Effector memory CD8-positive, alpha-beta T cell (primary cell): ENCODE data around the gene BROX.

Source experiments
- ATAC-seq: fragments of 150-1000 bp; cut with Tn5 transposase; replicated peaks from 2 replicates; pipeline ENCODE4 v1.10.0; 2021; ENCODE audit warnings: mild to moderate bottlenecking, moderate library complexity
- DNase-seq, 3 experiments: peaks; one replicate each; pipeline ENCODE4 v3.0.0; 2021
- H3K27ac Mint-ChIP-seq, 2 donors: one replicate each; pipeline ENCODE4 v1.8.0; 2022; ENCODE audit warnings: mild to moderate bottlenecking in 2 of 2, mixed read lengths in 2 of 2, moderate library complexity in 2 of 2
- H3K27me3 Mint-ChIP-seq, 2 donors: one replicate each; pipeline ENCODE4 v1.8.0; 2022; ENCODE audit warnings: mixed read lengths in 2 of 2
- H3K36me3 Mint-ChIP-seq: one replicate; pipeline ENCODE4 v1.8.0; 2022; ENCODE audit warnings: mild to moderate bottlenecking, moderate library complexity, mixed read lengths; ENCODE audit not compliant: insufficient read depth
- H3K4me1 Mint-ChIP-seq, 2 donors: one replicate each; pipeline ENCODE4 v1.8.0; 2022; ENCODE audit warnings: low read depth in 2 of 2, mixed read lengths in 2 of 2
- H3K4me3 Mint-ChIP-seq, 2 donors: one replicate each; pipeline ENCODE4 v1.8.0; 2022; ENCODE audit warnings: mild to moderate bottlenecking in 2 of 2, mixed read lengths in 2 of 2, moderate library complexity in 2 of 2
- H3K9me3 Mint-ChIP-seq, 2 donors: one replicate each; pipeline ENCODE4 v1.8.0; 2022; ENCODE audit warnings: mixed read lengths in 2 of 2

Gene BROX

GRCh38 chr1:222769181-222769580, 56.8 kb downstream of the BROX start:
- peaks cover 17 to 25% of the 10 kb centered on the region in 2 donors for H3K27me3 Mint-ChIP-seq
- H3K36me3 Mint-ChIP-seq, result no peaks in the 10 kb centered on the region
- peaks cover 9 to 12% of the 10 kb centered on the region in 2 donors for H3K4me1 Mint-ChIP-seq
- ATAC-seq (no peak), DNase-seq (no peak)
- H3K9me3 Mint-ChIP-seq, result peaks cover 3 to 7% of the 10 kb centered on the region in 2 donors
- H3K4me3 Mint-ChIP-seq, result no peak overlapping the region
- no peak overlapping the region for H3K27ac Mint-ChIP-seq

- Mint-ChIP-seq H3K27ac (no peak overlapping the region), H3K4me1 (peaks cover 9 to 12% of the 10 kb centered on the region in 2 donors), H3K36me3 (no peaks in the 10 kb centered on the region), H3K9me3 (peaks cover 3 to 7% of the 10 kb centered on the region in 2 donors), H3K4me3 (no peak overlapping the region), H3K27me3 (peaks cover 9 to 16% of the 10 kb centered on the region in 2 donors)
- DNase-seq, result no peak
- ATAC-seq, result no peak
These were observed 57.7 kb downstream of the BROX start for GRCh38 chr1:222769971-222770620.

- H3K27ac Mint-ChIP-seq, result peak overlapping the region; percentile 76 to 82
- H3K4me1 Mint-ChIP-seq, result peaks cover 9 to 12% of the 10 kb centered on the region in 2 donors
- ATAC-seq (peak; percentile 50), DNase-seq (no peak)
- H3K9me3 Mint-ChIP-seq, result peaks cover 3 to 7% of the 10 kb centered on the region in 2 donors
- H3K4me3 Mint-ChIP-seq, result no peak overlapping the region
- H3K27me3 Mint-ChIP-seq, result peaks cover 9 to 14% of the 10 kb centered on the region in 2 donors
- H3K36me3 Mint-ChIP-seq, result no peaks in the 10 kb centered on the region
These were observed 60.6 kb downstream of the BROX start for GRCh38 chr1:222772996-222773379.

- ATAC-seq (no peak), DNase-seq (no peak)
- Mint-ChIP-seq H3K27ac (no peak overlapping the region), H3K9me3 (no peaks in the 10 kb centered on the region), H3K4me1 (peaks cover 8 to 9% of the 10 kb centered on the region in 2 donors), H3K4me3 (no peak overlapping the region), H3K36me3 (no peaks in the 10 kb centered on the region), H3K27me3 (peaks cover 26 to 27% of the 10 kb centered on the region in 2 donors)
These were observed 65.1 kb downstream of the BROX start for GRCh38 chr1:222777463-222777862.

- ATAC-seq (no peak), DNase-seq (no peak)
- peaks cover 27 to 29% of the 10 kb centered on the region in 2 donors for H3K27me3 Mint-ChIP-seq
- H3K36me3 Mint-ChIP-seq, result no peaks in the 10 kb centered on the region
- no peaks in the 10 kb centered on the region for H3K9me3 Mint-ChIP-seq
- H3K4me3 Mint-ChIP-seq, result no peak overlapping the region
- no peak overlapping the region for H3K27ac Mint-ChIP-seq
- peaks cover 3 to 6% of the 10 kb centered on the region in 2 donors for H3K4me1 Mint-ChIP-seq
These were observed 65.6 kb downstream of the BROX start for GRCh38 chr1:222777977-222778376.

GRCh38 chr1:222781251-222781650, 68.9 kb downstream of the BROX start:
- H3K27ac Mint-ChIP-seq, result no peak overlapping the region
- no peak overlapping the region for H3K4me3 Mint-ChIP-seq
- DNase-seq, result no peak
- H3K36me3 Mint-ChIP-seq, result no peaks in the 10 kb centered on the region
- ATAC-seq, result no peak
- H3K9me3 Mint-ChIP-seq, result no peaks in the 10 kb centered on the region
- H3K4me1 Mint-ChIP-seq, result no peaks in the 10 kb centered on the region
- peaks cover 23 to 54% of the 10 kb centered on the region in 2 donors for H3K27me3 Mint-ChIP-seq

GRCh38 chr1:222783051-222783450, 70.7 kb downstream of the BROX start:
- Mint-ChIP-seq H3K36me3 (no peaks in the 10 kb centered on the region), H3K27ac (no peak overlapping the region), H3K9me3 (no peaks in the 10 kb centered on the region), H3K4me3 (no peak overlapping the region), H3K4me1 (no peaks in the 10 kb centered on the region), H3K27me3 (peaks cover 31 to 64% of the 10 kb centered on the region in 2 donors)
- DNase-seq (no peak), ATAC-seq (no peak)

GRCh38 chr1:222784371-222784770, 72.0 kb downstream of the BROX start:
- ATAC-seq (no peak), DNase-seq (no peak)
- no peaks in the 10 kb centered on the region for H3K36me3 Mint-ChIP-seq
- no peak overlapping the region for H3K4me3 Mint-ChIP-seq
- H3K27me3 Mint-ChIP-seq, result peaks cover 31 to 64% of the 10 kb centered on the region in 2 donors
- H3K27ac Mint-ChIP-seq, result no peak overlapping the region
- H3K9me3 Mint-ChIP-seq, result no peaks in the 10 kb centered on the region
- no peaks in the 10 kb centered on the region for H3K4me1 Mint-ChIP-seq
